ENCODE results near the gene SRCAP.

Gene SRCAP

DNA sequence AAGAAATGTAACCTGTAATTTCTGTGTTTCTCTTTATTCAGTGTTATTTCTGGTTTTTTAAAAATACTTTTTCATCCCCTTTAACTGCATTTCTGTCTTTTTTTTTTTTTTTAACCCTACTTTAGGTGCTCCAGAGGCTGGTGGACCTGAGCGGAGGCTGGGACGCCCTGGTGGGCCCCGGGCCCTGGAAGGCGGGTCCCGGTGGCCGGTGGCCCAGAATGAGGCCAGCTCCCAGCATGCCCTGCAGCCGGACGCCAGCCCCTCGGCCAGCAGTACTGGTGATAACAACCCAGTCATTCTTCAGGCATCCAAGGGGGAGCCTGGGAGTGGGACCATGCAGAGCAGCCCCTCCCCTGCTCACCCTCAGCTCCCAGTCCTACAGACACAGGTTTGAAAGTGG is 1.5 kb downstream of the SRCAP start (continued):
- TF ChIP-seq PRDM10 (tag by site-specific recombination; IDR thresholded peaks at IDR 0.05) (no peak), ZNF19 (tag by site-specific recombination; IDR thresholded peaks at IDR 0.05; ENCODE audit: low read depth) (no peak), ZNF423 (tag by site-specific recombination; IDR thresholded peaks at IDR 0.05) (no peak), ZNF146 (tag by site-specific recombination; IDR thresholded peaks at IDR 0.05) (no peak), ZNF530 (tag by site-specific recombination; IDR thresholded peaks at IDR 0.05; ENCODE audit: low read depth) (no peak), KLF17 (tag by site-specific recombination; IDR thresholded peaks at IDR 0.05) (no peak), ZNF335 (tag by site-specific recombination; conservative IDR thresholded peaks at IDR 0.05) (peak; percentile 31; the same call in 1 of the 2 replicates), ZFP41 (tag by site-specific recombination; IDR thresholded peaks at IDR 0.05; ENCODE audit: borderline replicate concordance) (no peak), REST (tag by site-specific recombination; IDR thresholded peaks at IDR 0.05) (no peak), TRIM28 (IDR thresholded peaks at IDR 0.05; ENCODE audit: borderline replicate concordance, low read length) (no peak), ZNF223 (tag by site-specific recombination; IDR thresholded peaks at IDR 0.05) (no peak), ZNF768 (tag by site-specific recombination; IDR thresholded peaks at IDR 0.05) (no peak), ZNF133 (tag by site-specific recombination; IDR thresholded peaks at IDR 0.05) (no peak), ZNF132 (tag by site-specific recombination; IDR thresholded peaks at IDR 0.05; ENCODE audit: borderline replicate concordance) (no peak)
- TF ChIP-seq, protein P1, sequence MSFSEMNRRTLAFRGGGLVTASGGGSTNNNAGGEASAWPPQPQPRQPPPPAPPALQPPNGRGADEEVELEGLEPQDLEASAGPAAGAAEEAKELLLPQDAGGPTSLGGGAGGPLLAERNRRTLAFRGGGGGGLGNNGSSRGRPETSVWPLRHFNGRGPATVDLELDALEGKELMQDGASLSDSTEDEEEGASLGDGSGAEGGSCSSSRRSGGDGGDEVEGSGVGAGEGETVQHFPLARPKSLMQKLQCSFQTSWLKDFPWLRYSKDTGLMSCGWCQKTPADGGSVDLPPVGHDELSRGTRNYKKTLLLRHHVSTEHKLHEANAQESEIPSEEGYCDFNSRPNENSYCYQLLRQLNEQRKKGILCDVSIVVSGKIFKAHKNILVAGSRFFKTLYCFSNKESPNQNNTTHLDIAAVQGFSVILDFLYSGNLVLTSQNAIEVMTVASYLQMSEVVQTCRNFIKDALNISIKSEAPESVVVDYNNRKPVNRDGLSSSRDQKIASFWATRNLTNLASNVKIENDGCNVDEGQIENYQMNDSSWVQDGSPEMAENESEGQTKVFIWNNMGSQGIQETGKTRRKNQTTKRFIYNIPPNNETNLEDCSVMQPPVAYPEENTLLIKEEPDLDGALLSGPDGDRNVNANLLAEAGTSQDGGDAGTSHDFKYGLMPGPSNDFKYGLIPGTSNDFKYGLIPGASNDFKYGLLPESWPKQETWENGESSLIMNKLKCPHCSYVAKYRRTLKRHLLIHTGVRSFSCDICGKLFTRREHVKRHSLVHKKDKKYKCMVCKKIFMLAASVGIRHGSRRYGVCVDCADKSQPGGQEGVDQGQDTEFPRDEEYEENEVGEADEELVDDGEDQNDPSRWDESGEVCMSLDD (tag by site-specific recombination; IDR thresholded peaks at IDR 0.05) = no peak
- TF ChIP-seq, protein P2, sequence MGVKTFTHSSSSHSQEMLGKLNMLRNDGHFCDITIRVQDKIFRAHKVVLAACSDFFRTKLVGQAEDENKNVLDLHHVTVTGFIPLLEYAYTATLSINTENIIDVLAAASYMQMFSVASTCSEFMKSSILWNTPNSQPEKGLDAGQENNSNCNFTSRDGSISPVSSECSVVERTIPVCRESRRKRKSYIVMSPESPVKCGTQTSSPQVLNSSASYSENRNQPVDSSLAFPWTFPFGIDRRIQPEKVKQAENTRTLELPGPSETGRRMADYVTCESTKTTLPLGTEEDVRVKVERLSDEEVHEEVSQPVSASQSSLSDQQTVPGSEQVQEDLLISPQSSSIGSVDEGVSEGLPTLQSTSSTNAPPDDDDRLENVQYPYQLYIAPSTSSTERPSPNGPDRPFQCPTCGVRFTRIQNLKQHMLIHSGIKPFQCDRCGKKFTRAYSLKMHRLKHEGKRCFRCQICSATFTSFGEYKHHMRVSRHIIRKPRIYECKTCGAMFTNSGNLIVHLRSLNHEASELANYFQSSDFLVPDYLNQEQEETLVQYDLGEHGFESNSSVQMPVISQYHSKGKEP (tag by site-specific recombination; IDR thresholded peaks at IDR 0.05) = no peak

Data from HEK293 (cell line).